Posterior vena cava (tissue), 2 donors: ENCODE data around the gene TH. TPM values are rescaled to one million over a fixed set of nuclear protein-coding genes. Genes with fewer than 3 reads are reported as not detected.
A peak's percentile ranks its signal among the peaks of the same experiment; 100 is the strongest.
"Not testable (repeated sequence)": the region's sequence is repeated elsewhere in the genome, so short reads cannot be mapped to it uniquely, and the experiment has no call there.

Experiments
- DNase-seq: peaks from one replicate; pipeline ENCODE4 v3.0.0-alpha.2; 2020; ENCODE audit warnings: low spot score
- intact Hi-C, 2 donors: fragments of 100-400 bp; cut with DNase I; formaldehyde crosslinking; loops; one replicate each; pipeline versions ENCODE4 v1.14.1 to v1.14.2; 2022 to 2023
- total RNA-seq, 2 donors: library from RNA; stranded (reverse); fragmentation: NEBNext Ultra II Directional; extraction: Animal tissue kit (Norgen Biotek cat#: 25700); gene quantifications; one replicate each; pipeline ENCODE4 v1.2.1, GENCODE V29; 2021
- donor health status: DM: yes; HTN: yes; CAD: no.
- donor health status: DM: yes; HTN: yes; CAD: no.

Gene TH
- total RNA-seq, 2 donors from 2014 or later, result 0.67 TPM; not detected in 1

DNA sequence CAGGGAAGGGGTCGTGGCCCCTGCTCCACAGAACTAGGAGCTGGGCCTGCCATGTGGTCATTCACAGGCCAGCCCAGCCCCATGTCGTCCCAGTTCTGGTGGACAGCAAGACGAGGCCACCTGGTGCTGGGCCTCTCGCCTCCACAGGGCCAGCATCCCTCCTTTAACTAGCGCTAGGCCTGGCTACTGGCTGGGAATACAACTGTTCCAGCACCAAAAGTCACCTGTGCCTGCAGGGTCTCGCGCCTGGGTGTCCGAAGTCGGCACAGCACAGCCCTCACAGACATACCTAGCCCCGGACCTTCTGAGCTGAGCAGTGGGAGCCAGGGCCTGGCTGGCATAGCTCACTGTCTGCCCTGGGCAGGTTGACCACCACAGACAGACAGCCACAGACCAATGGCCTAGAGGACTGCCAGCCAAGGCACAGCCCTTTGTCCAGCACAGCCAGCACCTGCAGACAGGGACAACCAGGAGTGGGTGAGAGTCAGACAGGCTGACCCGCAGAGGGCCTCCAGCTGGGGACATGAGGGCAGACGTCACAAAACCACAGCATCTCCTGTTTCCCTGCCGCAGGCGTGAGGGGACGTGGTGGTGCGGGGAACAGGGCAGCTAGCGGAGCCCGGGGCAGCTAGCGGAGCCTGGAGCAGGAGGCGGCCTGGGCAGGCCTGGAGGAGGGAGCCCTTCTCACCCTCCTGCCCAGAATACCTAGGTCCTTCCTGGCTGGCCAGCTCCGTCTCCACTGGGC lies 27.2 kb upstream of the TH start:
- no peak for DNase-seq
- intact Hi-C loops, result loop anchor here (5.0 to 10.0 kb wide), 2 partner anchors 99 to 106 kb away; partner anchors contain the start of genes C11orf21 (in 1 of the 2) and TSPAN32 (in 1 of the 2)

DNA sequence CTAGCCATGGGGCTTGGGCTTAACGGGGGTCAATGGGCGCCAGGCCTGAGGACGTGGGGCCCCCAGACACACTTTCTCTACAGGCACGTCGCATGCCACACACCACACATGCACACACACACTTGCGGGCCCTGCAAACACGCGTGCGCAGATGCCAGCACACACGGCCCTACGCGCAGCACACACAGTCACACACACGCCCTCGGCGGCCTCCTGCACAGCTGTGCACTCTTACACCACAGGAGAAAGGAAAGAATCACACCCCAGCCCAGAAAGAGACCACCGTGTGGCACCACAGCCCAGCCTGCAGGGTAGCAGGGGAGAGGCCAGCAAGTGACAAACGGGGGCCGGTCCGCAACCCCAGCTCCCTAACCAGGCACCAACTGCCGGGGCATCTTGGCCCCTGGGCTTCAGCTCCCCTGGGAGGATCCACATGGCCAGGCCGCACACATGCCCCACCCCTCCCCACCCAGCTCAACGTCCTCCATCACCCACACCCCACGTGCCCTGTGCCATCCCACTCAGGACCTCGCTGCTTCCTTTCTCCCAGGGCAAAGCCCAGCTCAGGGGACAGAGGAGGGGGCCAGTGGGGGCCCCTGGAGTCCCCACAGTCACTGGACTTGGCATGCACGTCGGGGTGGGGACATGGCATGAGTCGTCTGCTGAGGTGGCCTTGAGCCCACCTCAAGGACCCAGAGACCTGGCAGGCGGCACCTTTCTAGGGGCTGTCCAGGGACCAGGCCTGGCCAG lies 26.3 kb upstream of the TH start:
- no peak for DNase-seq
- intact Hi-C loops, result loop anchor here (2.0 to 10.0 kb wide), 3 partner anchors 99 to 223 kb away; partner anchors contain the start of genes C11orf21 (in 1 of the 2) and TSPAN32 (in 1 of the 2)

DNA sequence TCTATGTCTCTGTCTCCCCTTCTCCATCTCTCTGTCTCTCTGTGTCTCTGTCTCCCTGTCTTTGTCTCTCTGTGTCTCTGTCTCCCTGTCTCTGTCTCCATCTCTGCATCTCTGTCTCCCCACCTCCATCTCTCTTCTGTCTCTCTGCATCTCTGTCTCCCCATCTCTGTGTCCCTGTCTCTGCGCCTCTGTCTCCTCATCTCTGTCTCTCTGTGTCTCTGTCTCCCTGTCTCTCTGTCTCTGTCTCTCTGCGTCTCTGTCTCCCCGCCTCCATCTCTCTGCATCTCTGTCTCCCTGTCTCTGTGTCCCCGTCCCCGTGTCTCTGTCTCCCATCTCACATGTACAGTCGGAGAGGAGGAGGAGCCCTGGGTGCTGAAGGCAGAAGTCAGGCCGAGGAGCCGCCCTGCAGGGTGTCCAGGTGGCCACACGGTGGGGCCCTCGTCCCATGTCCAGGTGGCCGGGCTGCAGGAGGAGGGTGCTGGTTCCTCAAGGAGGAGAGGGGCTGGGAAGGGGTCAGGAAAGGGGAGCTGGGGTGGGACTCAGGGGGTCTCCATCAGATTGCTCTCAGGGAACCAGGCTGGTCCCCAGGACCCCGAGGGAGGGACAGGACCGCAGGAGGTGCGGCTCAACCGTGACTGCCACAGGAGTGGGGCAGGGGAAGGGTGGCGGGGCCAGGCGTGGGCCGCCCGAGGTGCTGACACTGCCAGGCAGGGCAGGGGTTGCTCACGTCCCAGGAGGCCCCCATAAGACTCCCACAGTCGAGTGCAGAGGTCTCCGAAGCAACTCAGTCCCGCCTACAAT lies 25.6 kb upstream of the TH start:
- DNase-seq, result peak; percentile 92
- intact Hi-C loops, result loop anchor here (2.0 to 10.0 kb wide), 3 partner anchors 100 to 224 kb away; partner anchors contain the start of genes C11orf21 (in 1 of the 2) and TSPAN32 (in 1 of the 2)

DNA sequence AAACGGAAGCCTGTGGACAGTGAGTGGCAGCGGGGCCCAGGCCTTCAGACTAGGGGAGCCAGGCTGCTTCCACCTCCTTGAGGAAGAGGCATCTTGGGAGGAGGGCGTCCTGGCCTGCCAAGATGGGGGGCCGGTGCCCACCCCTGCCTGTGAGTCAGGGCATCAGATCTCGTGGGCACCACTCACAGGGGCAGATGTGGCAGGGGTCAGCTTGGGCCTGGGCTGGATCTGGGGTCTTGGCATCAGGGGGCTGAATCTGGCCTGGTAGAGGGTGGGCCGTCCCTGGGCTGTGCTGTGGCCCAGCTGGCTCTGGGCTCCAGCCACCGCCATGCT lies 24.1 kb upstream of the TH start:
- DNase-seq, result no peak
- intact Hi-C loops, result loop anchor here (2.0 to 10.0 kb wide), 3 partner anchors 102 to 225 kb away; partner anchors contain the start of genes C11orf21 (in 1 of the 2) and TSPAN32 (in 1 of the 2)

DNA sequence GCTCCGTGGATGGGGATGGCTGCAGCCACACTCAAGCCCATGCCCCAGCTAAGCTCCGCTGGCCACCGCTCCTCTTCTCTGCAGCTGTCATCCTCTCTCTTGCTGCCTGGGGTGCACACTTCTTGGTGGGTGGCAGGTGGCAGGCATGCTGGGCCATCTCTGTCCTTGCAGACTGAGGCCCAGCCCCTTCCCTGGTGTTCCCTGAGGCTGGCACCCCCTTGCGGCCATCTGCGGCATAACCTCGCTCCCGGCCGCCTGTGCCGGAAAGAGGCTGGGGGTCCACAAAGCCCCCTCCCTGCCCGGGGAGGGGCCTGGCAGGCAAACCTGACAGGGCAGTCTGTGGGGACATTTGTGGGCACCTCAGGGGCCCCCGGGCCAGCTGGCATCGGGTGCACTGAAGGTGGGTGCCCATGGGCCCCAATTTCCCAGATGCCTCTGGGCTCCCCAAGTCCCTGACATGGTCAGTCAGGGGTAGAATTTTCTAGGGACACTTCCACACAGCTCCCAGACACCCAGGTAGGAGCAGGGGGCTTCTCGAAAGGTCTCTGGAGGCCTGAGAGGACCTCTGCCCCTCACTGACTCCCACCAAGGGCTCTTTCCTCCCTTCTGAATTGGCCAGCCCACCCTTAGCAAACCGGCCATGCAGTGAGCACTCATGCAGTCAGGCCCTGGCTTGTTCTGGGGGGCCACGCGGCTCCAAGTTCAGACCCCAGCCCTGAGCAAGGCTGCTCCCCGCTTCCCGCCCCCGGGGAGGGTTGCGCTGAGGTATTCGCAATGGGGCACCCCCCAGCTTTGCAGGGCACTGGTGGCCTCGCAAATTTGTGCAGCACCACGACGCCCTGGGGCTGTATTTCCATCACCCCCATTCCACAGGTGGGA lies 23.5 kb upstream of the TH start:
- intact Hi-C loops, result loop anchor here (5.0 to 10.0 kb wide), 2 partner anchors 102 to 110 kb away; partner anchors contain the start of genes C11orf21 (in 1 of the 2) and TSPAN32 (in 1 of the 2)
- no peak for DNase-seq

DNA sequence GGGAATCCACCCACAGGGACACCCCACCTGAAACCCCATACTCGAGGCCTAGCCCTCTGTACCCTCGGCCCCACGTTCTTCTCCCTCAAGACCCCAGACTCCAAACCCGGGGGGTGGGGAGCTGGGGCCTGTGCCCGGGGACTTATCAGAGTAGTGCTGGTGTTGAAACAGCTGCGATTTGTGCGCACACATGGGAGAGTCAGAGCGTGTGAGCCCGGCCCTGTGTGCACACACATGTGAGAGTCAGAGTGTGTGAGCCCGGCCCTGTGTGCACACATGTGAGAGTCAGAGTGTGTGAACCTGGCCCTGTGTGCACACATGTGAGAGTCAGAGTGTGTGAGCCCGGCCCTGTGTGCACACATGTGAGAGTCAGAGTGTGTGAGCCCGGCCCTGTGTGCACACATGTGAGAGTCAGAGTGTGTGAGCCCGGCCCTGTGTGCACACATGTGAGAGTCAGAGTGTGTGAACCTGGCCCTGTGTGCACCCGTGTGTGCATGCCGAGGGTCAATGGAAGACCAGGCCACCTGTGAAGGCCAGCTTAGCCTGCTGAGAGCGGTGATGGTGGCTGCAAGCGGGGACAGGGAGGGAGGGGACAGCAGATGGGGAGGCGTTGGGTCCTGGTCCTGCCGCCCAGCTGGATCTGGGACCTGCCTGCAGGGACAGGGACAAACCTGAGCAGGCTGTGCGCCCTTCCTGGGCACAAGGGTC lies 22.4 kb upstream of the TH start:
- DNase-seq, result not testable (repeated sequence)
- intact Hi-C loops, result loop anchor here in 1 of 2 donors (10.0 kb wide), 1 partner anchor 111 kb away; the partner anchor contains the start of genes C11orf21 and TSPAN32

DNA sequence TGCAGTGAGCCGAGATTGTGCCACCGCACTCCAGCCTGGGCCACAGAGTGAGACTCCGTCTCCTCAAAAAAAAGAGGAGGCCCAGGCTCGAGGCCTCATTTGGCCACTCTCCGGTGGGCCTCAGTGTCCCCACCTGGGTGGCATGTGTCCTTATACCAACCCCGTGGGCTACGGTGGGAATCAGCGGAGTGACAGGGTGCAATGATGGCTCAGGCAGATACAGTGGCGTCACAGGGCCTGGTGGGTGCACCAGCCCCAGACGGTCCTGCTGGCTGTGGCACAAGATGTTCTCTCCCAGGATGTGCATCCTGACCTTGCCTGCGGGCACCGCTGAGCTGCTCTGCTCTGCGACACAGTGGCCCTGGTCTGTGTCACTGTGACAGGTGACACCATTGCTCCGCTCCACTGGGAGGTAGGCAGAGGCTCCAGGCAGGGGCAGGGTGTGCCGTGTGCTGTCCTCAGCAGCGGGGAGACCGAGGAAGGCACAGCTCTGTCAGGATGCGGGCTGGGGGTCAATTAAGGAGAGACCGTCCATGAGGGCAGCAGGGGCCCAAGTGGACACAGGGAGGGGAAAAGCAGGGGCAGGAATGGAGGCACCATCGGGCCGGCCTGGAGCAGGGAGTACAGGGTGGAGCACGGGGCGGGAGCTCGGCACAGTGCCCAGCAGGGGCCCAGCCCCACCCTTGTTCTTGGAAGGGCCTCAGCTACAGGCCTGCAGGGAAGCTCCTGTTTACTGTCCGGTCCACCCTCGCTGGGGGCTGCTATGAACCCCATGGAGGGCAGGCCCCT lies 21.7 kb upstream of the TH start:
- intact Hi-C loops, result loop anchor here in 1 of 2 donors (10.0 kb wide), 1 partner anchor 112 kb away; the partner anchor contains the start of genes C11orf21 and TSPAN32
- no peak for DNase-seq

DNA sequence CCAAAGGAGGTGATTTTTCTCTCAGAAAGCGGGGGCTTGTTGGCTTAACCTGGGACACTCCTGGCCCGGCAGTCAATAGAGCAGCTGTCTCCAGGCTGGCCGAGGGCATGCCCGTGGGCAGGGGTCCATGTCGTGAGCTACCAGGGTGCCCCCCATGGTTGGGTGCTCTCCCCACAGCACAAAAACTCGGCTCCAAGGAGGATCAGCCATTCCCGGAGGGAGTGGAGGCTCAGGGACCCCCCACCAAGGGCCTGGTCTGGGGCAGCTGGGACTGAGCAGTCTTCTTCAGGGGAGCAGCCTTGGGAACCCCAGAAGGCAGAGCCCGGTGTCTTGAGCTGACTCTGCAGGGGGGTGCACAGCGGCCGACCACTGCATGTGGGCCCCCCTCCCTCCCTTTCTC lies 20.8 kb upstream of the TH start:
- DNase-seq, result no peak
- intact Hi-C loops, result loop anchor here in 1 of 2 donors (10.0 kb wide), 1 partner anchor 112 kb away; the partner anchor contains the start of genes C11orf21 and TSPAN32

DNA sequence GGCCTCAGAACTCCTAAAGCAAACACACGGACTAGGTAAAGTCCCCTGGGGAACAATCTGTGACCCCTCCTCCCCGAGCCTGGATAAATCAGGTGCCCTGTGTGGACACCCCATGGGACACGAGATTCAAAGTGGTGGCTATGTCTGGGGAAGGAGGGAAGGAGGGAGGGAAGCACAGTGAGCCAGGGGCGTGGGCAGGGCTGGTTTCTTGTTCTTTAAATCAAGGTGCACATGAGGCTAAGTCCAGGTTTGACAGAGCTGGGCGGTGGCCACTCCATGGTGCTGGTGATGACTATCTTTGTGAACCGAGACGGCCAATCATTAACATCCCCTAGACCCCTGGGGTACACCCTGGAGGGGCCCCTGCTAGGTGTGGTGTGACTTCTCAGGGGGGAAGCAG lies 20.3 kb upstream of the TH start:
- intact Hi-C loops, result loop anchor here in 1 of 2 donors (10.0 kb wide), 1 partner anchor 113 kb away; the partner anchor contains the start of genes C11orf21 and TSPAN32
- DNase-seq, result no peak

DNA sequence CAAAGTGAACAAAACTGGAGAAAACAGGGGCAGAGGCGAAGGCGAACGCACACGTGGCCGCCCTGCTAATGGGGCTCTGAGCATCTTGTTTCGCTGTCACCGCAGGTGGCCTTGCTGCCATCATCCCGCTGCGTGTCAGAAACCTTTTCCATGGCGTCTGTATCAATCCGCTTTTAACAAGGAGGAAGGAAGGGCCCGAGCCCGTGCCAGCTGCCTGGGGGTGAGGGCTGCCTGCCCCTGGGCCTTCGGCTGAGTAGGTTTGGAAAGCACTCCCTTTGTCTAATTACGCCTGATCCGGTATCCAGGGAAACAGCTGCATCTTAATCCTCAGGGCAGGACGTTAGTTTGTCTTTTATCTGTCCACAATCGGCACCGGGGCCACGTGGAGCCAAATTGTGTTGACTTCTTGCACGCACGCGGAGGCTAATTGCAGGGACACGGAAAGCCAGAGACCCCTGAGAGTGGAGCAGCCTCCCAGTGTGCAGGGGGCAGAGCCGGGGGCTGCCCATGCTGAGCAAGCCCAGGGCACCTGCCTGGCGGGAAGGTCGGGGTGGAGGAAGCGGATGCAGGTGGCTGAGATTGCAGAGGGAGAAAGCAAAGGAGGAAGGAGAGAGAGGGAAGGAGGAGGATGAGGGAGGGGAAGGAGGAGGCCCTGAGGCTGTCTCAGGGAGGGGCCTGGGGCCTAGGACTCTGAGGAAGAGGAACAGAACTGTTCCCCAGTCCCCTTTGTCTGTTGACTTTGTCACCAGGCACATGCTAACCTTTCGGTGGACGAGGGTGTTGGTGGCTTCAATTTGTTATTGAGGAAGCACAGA lies 19.2 kb upstream of the TH start:
- DNase-seq, result no peak

DNA sequence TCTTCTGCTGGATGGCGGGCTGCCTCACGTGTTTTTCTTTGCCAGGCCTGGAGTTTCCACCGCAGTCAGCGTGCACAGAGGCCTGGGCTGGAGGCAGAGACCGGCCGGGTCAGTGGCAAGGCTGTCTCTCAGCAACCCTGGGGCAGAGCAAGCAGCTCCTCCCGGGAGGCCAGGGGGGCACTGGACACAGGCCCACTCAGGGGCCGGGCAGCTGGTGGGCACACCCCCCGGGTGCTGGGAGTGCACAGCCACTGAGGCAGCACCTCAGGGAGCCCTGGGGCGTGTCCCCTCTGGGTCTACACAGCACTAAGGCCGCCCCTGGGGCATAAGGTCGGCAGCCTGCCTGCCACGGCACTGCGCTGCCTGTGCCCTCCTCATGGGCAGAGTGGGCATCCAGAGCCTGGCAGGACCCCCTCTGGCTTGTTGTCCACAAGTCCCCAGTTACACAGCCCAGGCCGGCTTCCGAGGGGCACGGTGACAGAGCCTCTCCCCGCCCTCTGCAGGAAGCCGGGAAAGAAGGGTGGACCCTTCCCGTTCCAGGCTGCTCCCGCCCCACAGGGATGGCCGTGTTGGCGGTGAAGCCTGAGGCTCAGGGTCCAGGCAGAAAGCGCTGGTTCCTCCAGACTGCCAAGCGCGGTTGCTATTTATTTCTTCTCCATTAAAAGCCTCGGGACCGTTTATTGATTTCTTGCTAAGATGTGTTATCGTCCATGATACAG lies 18.5 kb upstream of the TH start:
- intact Hi-C loops, result loop anchor here in 1 of 2 donors (10.0 kb wide), 1 partner anchor 115 kb away; the partner anchor contains the start of genes C11orf21 and TSPAN32
- DNase-seq, result no peak

More for the DNA sequence above, 19.2 kb upstream of the TH start:
- intact Hi-C loops, result loop anchor here in 1 of 2 donors (10.0 kb wide), 1 partner anchor 114 kb away; the partner anchor contains the start of genes C11orf21 and TSPAN32

DNA sequence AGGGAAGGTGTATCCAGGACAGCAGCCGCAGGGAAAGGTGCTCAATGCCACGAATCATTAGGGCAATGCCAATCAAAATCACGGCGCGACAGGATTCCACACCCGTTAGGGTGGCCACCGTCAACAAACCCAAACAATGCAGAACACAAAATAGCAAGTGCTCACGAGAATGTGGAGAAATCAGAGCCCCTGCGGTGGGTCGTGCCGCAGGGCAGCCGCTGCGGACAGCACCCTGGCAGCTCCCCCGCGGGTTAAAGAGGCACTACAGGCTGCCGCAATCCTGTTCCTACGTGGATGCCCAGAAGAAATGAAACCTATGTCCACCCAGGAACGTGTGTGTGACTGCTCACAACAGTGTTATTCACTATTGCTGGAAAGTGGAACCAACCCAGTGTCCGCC lies 17.1 kb upstream of the TH start:
- intact Hi-C loops, result no loop called here
- DNase-seq, result no peak

DNA sequence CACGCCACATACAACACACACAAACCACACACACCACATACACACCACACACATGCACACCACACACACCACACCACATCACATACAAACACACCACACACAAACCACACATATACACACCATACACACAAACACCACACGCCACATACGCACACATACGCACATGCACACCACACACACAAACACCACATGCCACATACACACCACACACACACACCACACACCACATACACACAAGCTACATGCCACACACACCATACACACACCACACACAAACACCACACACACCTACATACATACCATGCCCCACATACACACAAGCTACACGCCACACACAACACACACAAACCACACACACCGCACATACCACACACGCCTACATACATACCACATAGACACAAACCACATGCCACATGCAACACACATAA lies 15.7 kb upstream of the TH start:
- intact Hi-C loops, result no loop called here

DNA sequence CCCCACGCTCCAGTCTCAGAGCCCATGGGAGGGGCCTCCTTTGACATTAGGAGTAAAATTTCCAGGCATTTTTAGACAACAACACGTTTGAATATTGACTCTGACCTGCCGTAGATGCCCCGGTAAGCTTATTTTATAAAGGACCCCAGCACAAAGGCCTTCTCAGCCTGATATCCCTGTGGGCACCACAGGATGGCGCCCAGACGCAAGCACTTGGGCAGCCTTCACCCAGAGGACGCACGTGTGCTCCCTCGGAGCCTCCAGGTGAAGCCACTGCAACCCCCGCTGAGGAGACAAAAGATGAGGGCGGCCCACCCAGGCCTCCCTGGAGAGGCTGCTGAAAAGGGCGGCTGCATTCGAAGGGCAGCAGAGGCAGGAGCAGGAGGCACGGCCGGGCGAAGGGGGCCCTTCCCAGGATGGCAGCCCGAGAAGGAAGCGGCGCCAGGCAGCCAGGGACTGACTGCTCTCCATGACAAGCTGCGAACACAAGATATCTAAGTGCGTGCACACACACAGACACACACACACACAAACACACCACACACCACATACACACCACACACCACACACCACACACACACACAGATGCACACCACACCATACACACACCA lies 15.2 kb upstream of the TH start:
- intact Hi-C loops, result no loop called here
- DNase-seq, result no peak

More for the DNA sequence above, 15.7 kb upstream of the TH start:
- no peak for DNase-seq
